ENCODE results near the gene GLIPR1L1.

The GLIPR1L1 gene

GRCh38 chr12:75329918-75330826, 4.3 kb upstream of the GLIPR1L1 start, which contains the start of gene CAPS2 (continued):
- TF ChIP-seq, protein P1, sequence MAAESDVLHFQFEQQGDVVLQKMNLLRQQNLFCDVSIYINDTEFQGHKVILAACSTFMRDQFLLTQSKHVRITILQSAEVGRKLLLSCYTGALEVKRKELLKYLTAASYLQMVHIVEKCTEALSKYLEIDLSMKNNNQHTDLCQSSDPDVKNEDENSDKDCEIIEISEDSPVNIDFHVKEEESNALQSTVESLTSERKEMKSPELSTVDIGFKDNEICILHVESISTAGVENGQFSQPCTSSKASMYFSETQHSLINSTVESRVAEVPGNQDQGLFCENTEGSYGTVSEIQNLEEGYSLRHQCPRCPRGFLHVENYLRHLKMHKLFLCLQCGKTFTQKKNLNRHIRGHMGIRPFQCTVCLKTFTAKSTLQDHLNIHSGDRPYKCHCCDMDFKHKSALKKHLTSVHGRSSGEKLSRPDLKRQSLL (tag by site-specific recombination; IDR thresholded peaks at IDR 0.05): peak; percentile 39; the same call in 1 of the 2 replicates
- TF ChIP-seq ZFP3 (tag by site-specific recombination; IDR thresholded peaks at IDR 0.05; ENCODE audit: low read depth) (peak; percentile 93), ZNF639 (tag by site-specific recombination; IDR thresholded peaks at IDR 0.05) (0 out of 2 replicates have a peak, but pooled peaks have one; percentile 40), ZFP69B (tag by site-specific recombination; IDR thresholded peaks at IDR 0.05) (peak; percentile 50; the same call in 1 of the 2 replicates), ZNF184 (tag by site-specific recombination; IDR thresholded peaks at IDR 0.05) (peak; percentile 76; the same call in 1 of the 2 replicates), ZBTB48 (tag by site-specific recombination; IDR thresholded peaks at IDR 0.05) (peak; percentile 79; the same call in 1 of the 2 replicates), ZNF610 (tag by site-specific recombination; IDR thresholded peaks at IDR 0.05; ENCODE audit: borderline replicate concordance) (no peak), ZNF16 (tag by site-specific recombination; IDR thresholded peaks at IDR 0.05; ENCODE audit: low read depth) (no peak), ZBTB20 (tag by site-specific recombination; IDR thresholded peaks at IDR 0.05) (0 out of 2 replicates have a peak, but pooled peaks have one; percentile 49), ZNF510 (tag by site-specific recombination; IDR thresholded peaks at IDR 0.05; ENCODE audit: insufficient replicate concordance) (no peak), ZNF280D (tag by site-specific recombination; IDR thresholded peaks at IDR 0.05) (peak; percentile 71; the same call in 1 of the 2 replicates), ZEB2 (tag by site-specific recombination; IDR thresholded peaks at IDR 0.05) (peak; percentile 67; the same call in 1 of the 2 replicates), EGR2 (tag by site-specific recombination; IDR thresholded peaks at IDR 0.05; ENCODE audit: low read depth) (0 out of 2 replicates have a peak, but pooled peaks have one; percentile 9), KLF16 (tag by site-specific recombination; IDR thresholded peaks at IDR 0.05) (peak; percentile 28; the same call in 1 of the 2 replicates)
- TF ChIP-seq, protein P2, sequence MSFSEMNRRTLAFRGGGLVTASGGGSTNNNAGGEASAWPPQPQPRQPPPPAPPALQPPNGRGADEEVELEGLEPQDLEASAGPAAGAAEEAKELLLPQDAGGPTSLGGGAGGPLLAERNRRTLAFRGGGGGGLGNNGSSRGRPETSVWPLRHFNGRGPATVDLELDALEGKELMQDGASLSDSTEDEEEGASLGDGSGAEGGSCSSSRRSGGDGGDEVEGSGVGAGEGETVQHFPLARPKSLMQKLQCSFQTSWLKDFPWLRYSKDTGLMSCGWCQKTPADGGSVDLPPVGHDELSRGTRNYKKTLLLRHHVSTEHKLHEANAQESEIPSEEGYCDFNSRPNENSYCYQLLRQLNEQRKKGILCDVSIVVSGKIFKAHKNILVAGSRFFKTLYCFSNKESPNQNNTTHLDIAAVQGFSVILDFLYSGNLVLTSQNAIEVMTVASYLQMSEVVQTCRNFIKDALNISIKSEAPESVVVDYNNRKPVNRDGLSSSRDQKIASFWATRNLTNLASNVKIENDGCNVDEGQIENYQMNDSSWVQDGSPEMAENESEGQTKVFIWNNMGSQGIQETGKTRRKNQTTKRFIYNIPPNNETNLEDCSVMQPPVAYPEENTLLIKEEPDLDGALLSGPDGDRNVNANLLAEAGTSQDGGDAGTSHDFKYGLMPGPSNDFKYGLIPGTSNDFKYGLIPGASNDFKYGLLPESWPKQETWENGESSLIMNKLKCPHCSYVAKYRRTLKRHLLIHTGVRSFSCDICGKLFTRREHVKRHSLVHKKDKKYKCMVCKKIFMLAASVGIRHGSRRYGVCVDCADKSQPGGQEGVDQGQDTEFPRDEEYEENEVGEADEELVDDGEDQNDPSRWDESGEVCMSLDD (tag by site-specific recombination; IDR thresholded peaks at IDR 0.05): peak; percentile 86

DNA sequence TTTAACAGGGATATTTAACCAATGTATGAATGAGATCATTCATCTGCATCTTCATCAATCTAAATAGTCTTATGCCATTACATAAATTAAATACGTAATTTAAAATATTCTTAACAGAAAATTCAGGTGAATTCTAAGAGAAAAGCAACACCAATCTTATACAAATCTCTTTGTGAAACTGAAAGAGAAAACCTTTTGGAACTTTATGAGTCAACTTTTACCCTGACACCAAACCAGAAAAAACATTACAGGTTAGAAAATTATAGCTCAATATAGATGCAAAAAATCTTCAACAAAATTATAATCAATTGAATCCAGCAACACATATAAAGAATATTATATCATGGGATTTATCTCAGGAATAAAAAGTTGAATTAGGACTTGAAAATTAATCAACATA, 3.4 kb downstream of the GLIPR1L1 start:
- no peaks in the 10 kb centered on the region for H3K4me1 ChIP-seq (ENCODE audit: control insufficient read depth, insufficient read depth, low read length)
- TF ChIP-seq ZNF501 (tag by site-specific recombination; IDR thresholded peaks at IDR 0.05) (no peak), ZNF658 (tag by site-specific recombination; IDR thresholded peaks at IDR 0.05) (no peak), ZNF155 (tag by site-specific recombination; IDR thresholded peaks at IDR 0.05) (no peak), ZNF138 (tag by site-specific recombination; IDR thresholded peaks at IDR 0.05; ENCODE audit: borderline replicate concordance) (no peak), ZNF626 (tag by site-specific recombination; IDR thresholded peaks at IDR 0.05) (no peak), REPIN1 (tag by site-specific recombination; IDR thresholded peaks at IDR 0.05; ENCODE audit: low read depth) (no peak), ZNF354C (tag by site-specific recombination; IDR thresholded peaks at IDR 0.05; ENCODE audit: borderline replicate concordance, low read depth) (no peak), ZBTB20 (tag by site-specific recombination; IDR thresholded peaks at IDR 0.05) (no peak), GLIS1 (tag by site-specific recombination; IDR thresholded peaks at IDR 0.05) (no peak), RBAK (tag by site-specific recombination; IDR thresholded peaks at IDR 0.05) (no peak), ZNF560 (tag by site-specific recombination; IDR thresholded peaks at IDR 0.05; ENCODE audit: borderline replicate concordance) (no peak)
- TF ChIP-seq, protein P3, sequence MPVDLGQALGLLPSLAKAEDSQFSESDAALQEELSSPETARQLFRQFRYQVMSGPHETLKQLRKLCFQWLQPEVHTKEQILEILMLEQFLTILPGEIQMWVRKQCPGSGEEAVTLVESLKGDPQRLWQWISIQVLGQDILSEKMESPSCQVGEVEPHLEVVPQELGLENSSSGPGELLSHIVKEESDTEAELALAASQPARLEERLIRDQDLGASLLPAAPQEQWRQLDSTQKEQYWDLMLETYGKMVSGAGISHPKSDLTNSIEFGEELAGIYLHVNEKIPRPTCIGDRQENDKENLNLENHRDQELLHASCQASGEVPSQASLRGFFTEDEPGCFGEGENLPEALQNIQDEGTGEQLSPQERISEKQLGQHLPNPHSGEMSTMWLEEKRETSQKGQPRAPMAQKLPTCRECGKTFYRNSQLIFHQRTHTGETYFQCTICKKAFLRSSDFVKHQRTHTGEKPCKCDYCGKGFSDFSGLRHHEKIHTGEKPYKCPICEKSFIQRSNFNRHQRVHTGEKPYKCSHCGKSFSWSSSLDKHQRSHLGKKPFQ (tag by site-specific recombination; IDR thresholded peaks at IDR 0.05): no peak
- no peaks in the 10 kb centered on the region for H3K36me3 ChIP-seq (ENCODE audit: control insufficient read depth in 2 of 2, insufficient read depth in 1 of 2, low read length in 2 of 2)
- H3K4me3 ChIP-seq (ENCODE audit: low read depth, low read length): no peak overlapping the region
- ChIA-PET CTCF (interaction anchor here (2.2 kb wide), 1 partner anchor 54 kb away, joined by 7 read pairs; the partner anchor contains the start of gene GLIPR1L2), POLR2A (no interaction called here)
- no peaks in the 10 kb centered on the region for H3K9me3 ChIP-seq (ENCODE audit: control insufficient read depth, insufficient read depth, low read depth, low read length)
- no peak overlapping the region for H3K27ac ChIP-seq (ENCODE audit: extremely low read depth, low read depth, low read length)
